ENCODE results near the gene DLX6.

- TF ChIP-seq CTCF (conservative IDR thresholded peaks at IDR 0.05) (no peak), ZFX (IDR thresholded peaks at IDR 0.05) (no peak)
These were observed 18.5 kb upstream of the DLX6 start for GRCh38 chr7:96986901-96987300.

All from C4-2B (cell line).